AG09319 (cell line): ENCODE data around the gene TAF3.

Experiments
- DNase-seq: peaks from one replicate; pipeline ENCODE4 v3.0.0-alpha.2; 2010; ENCODE audit warnings: low read depth; ENCODE audit errors: extremely low read depth
- CTCF ChIP-seq: IDR thresholded peaks from 2 replicates; pipeline ENCODE4 v1.5.1; 2011; ENCODE audit warnings: low read depth, mild to moderate bottlenecking, inconsistent platforms, low read length, moderate library complexity

The TAF3 gene

GRCh38 chr10:7881119-7881518, 62.8 kb downstream of the TAF3 start:
- no peak for TF ChIP-seq CTCF
- no peak for DNase-seq

- no peak for DNase-seq
- TF ChIP-seq CTCF, result no peak
Measured at GRCh38 chr10:7886056-7886455, 67.8 kb downstream of the TAF3 start.

- no peak for DNase-seq
- TF ChIP-seq CTCF, result no peak
Measured at GRCh38 chr10:7887174-7887816, 69.0 kb downstream of the TAF3 start.

GRCh38 chr10:7889947-7890542, 71.7 kb downstream of the TAF3 start:
- no peak for TF ChIP-seq CTCF
- DNase-seq, result no peak

- TF ChIP-seq CTCF, result no peak
- DNase-seq, result no peak
Measured at GRCh38 chr10:7890781-7891180, 72.5 kb downstream of the TAF3 start.

GRCh38 chr10:7891634-7892033, 73.3 kb downstream of the TAF3 start:
- DNase-seq, result no peak
- TF ChIP-seq CTCF, result no peak

- DNase-seq, result no peak
- TF ChIP-seq CTCF, result no peak
Measured at GRCh38 chr10:7892146-7892545, 73.8 kb downstream of the TAF3 start.
